Peyer's patch (tissue), 4 donors: ENCODE data around the gene AP1S1. TPM values are rescaled to one million over a fixed set of nuclear protein-coding genes. Genes with fewer than 3 reads are reported as not detected.

Experiments used
- DNase-seq, 3 donors: peaks; one replicate each; pipeline ENCODE4 v3.0.0-alpha.2; 2017 to 2019
- H3K27ac ChIP-seq, 4 donors: fragments of 200-600 bp; sonication (generic); one replicate each; pipeline ENCODE4 v1.5.1; 2016 to 2019
- H3K27me3 ChIP-seq, 2 donors: fragments of 200-600 bp; sonication (generic); one replicate each; pipeline ENCODE4 v1.5.1; 2019
- H3K36me3 ChIP-seq, 3 donors: fragments of 200-600 bp; sonication (generic); one replicate each; pipeline ENCODE4 v1.5.1; 2016 to 2019
- H3K4me1 ChIP-seq, 4 donors: fragments of 200-600 bp; sonication (generic); one replicate each; pipeline ENCODE4 v1.5.1; 2016 to 2019
- H3K4me3 ChIP-seq, 4 donors: fragments of 200-600 bp; sonication (generic); 1 replicate in 3 of 4; 2 replicates in 1 of 4; pipeline ENCODE4 v1.5.1; 2016 to 2019; ENCODE audit warnings: mild to moderate bottlenecking in 1 of 4
- H3K9me3 ChIP-seq, 4 donors: fragments of 200-600 bp; sonication (generic); one replicate each; pipeline ENCODE4 v1.5.1; 2016 to 2019; ENCODE audit warnings: mild to moderate bottlenecking in 1 of 4
- POLR2A ChIP-seq, 2 donors: fragments of 450-650 bp; IDR thresholded peaks; one replicate each; pipeline ENCODE4 v1.5.1; 2017; ENCODE audit warnings: antibody characterized with exemption in 2 of 2, mild to moderate bottlenecking in 2 of 2, moderate library complexity in 2 of 2
- small RNA-seq, 2 donors: library from RNA; depleted of rRNA; stranded (forward); fragments of <200 nt; gene quantifications; one replicate each; pipeline ENCODE3, GENCODE V24; 2016
- total RNA-seq, 4 donors: library from RNA; depleted of rRNA; stranded (reverse); fragments of >200 nt; gene quantifications; one replicate each; pipeline ENCODE4 v1.1.0, GENCODE V29; 2016
- TF ChIP-seq, protein P1 (sequence below), 6 experiments: fragments of 450-650 bp in 4 of 6; fragments of 200-600 bp in 2 of 6; sonication (generic) in 1 of 6; IDR thresholded peaks; one replicate each; pipeline ENCODE4 v1.5.1; 2017 to 2019; ENCODE audit warnings: antibody characterized with exemption in 6 of 6, mild to moderate bottlenecking in 3 of 6, moderate library complexity in 1 of 6

AP1S1 gene
- total RNA-seq, 4 donors from 2014 or later: 53.6 to 136 (median 95.7) TPM

- no peaks in the 10 kb centered on the region for H3K4me1 ChIP-seq
- H3K27me3 ChIP-seq: no peaks in the 10 kb centered on the region
- no peaks in the 10 kb centered on the region for H3K9me3 ChIP-seq
- no peak overlapping the region for H3K27ac ChIP-seq
- peaks cover 0 to 76% (median 0%) of the 10 kb centered on the region in 3 donors for H3K36me3 ChIP-seq
- no peak overlapping the region for H3K4me3 ChIP-seq
- TF ChIP-seq POLR2A (IDR thresholded peaks at IDR 0.05): no peak
- TF ChIP-seq, protein P1, sequence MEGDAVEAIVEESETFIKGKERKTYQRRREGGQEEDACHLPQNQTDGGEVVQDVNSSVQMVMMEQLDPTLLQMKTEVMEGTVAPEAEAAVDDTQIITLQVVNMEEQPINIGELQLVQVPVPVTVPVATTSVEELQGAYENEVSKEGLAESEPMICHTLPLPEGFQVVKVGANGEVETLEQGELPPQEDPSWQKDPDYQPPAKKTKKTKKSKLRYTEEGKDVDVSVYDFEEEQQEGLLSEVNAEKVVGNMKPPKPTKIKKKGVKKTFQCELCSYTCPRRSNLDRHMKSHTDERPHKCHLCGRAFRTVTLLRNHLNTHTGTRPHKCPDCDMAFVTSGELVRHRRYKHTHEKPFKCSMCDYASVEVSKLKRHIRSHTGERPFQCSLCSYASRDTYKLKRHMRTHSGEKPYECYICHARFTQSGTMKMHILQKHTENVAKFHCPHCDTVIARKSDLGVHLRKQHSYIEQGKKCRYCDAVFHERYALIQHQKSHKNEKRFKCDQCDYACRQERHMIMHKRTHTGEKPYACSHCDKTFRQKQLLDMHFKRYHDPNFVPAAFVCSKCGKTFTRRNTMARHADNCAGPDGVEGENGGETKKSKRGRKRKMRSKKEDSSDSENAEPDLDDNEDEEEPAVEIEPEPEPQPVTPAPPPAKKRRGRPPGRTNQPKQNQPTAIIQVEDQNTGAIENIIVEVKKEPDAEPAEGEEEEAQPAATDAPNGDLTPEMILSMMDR (IDR thresholded peaks at IDR 0.05): no peak
- no peak for DNase-seq
Observed at GRCh38 chr7:101208794-101209193, 54.5 kb downstream of the AP1S1 start.

GRCh38 chr7:101210143-101210542 is 55.9 kb downstream of the AP1S1 start:
- no peaks in the 10 kb centered on the region for H3K4me1 ChIP-seq
- no peaks in the 10 kb centered on the region for H3K27me3 ChIP-seq
- H3K4me3 ChIP-seq: no peak overlapping the region
- TF ChIP-seq POLR2A (IDR thresholded peaks at IDR 0.05): no peak
- TF ChIP-seq, protein P1 (IDR thresholded peaks at IDR 0.05): no peak
- H3K27ac ChIP-seq: no peak overlapping the region
- no peaks in the 10 kb centered on the region for H3K9me3 ChIP-seq
- H3K36me3 ChIP-seq: peaks cover 0 to 89% (median 0%) of the 10 kb centered on the region in 3 donors
- no peak for DNase-seq

Small RNAs within 50 kb of the gene (small RNA-seq; reads per million reads assigned to genes)
- 0 reads per million in 2 donors for gene MIR4653

Other genes starting within 250 kb of the AP1S1 start
- gene MUC3A, start 204.9 kb upstream of the AP1S1 start, total RNA-seq: 100 to 1,000 TPM in 3 of 4 donors, 10 to 100 TPM in 1; 85.8 to 694 (median 395) TPM
- 10 to 100 TPM in 2 of 4 donors, 1 to 10 TPM in 2; 4.8 to 31.8 (median 9.0) TPM for gene MUC12, start 184.9 kb upstream of the AP1S1 start, total RNA-seq
- 1,000 to 10,000 TPM in 1 of 4 donors, 100 to 1,000 TPM in 2, 10 to 100 TPM in 1; 64.4 to 1,011 (median 801) TPM for gene MUC17, start 134.4 kb upstream of the AP1S1 start, total RNA-seq
- 10 to 100 TPM; 19.4 to 43.7 (median 38.3) TPM for gene TRIM56, start 69.0 kb upstream of the AP1S1 start, total RNA-seq
- 1 to 10 TPM; 2.4 to 8.3 (median 3.3) TPM for gene SERPINE1, start 27.4 kb upstream of the AP1S1 start, total RNA-seq
- under 1 TPM in 1 of 4 donors, not detected in 3; 0.94 TPM for gene VGF, start 11.1 kb downstream of the AP1S1 start, total RNA-seq
- gene NAT16, start 25.8 kb downstream of the AP1S1 start, total RNA-seq: 1 to 10 TPM in 1 of 4 donors, not detected in 3; 1.0 TPM
- gene MOGAT3, start 46.6 kb downstream of the AP1S1 start, total RNA-seq: 100 to 1,000 TPM in 2 of 4 donors, 10 to 100 TPM in 1, not detected in 1; 91.4 to 195 (median 123) TPM
- gene PLOD3, start 63.1 kb downstream of the AP1S1 start, total RNA-seq: 100 to 1,000 TPM in 2 of 4 donors, 10 to 100 TPM in 2; 62.7 to 103 (median 83.7) TPM
- 100 to 1,000 TPM in 2 of 4 donors, 10 to 100 TPM in 2; 37.1 to 142 (median 110) TPM for gene ZNHIT1, start 63.7 kb downstream of the AP1S1 start, total RNA-seq
- gene CLDN15, start 83.3 kb downstream of the AP1S1 start, total RNA-seq: 100 to 1,000 TPM in 3 of 4 donors, 10 to 100 TPM in 1; 94.9 to 942 (median 697) TPM
- gene FIS1, start 90.6 kb downstream of the AP1S1 start, total RNA-seq: 100 to 1,000 TPM; 143 to 289 (median 231) TPM
- gene IFT22, start 167.3 kb downstream of the AP1S1 start, total RNA-seq: 1 to 10 TPM in 3 of 4 donors, under 1 TPM in 1; 0.85 to 4.6 (median 2.3) TPM
- not detected for gene COL26A1, start 208.4 kb downstream of the AP1S1 start, total RNA-seq